Omental fat pad (tissue), 4 donors: ENCODE data around the gene ASH1L. TPM values are rescaled to one million over a fixed set of nuclear protein-coding genes. Genes with fewer than 3 reads are reported as not detected.
"Not testable (repeated sequence)": the region's sequence is repeated elsewhere in the genome, so short reads cannot be mapped to it uniquely, and the experiment has no call there.

Experiments
- ATAC-seq: fragments of 150-250 bp; one replicate; pipeline ENCODE4 v1.9.1; 2016; ENCODE audit warnings: mild to moderate bottlenecking, moderate library complexity; ENCODE audit not compliant: low FRiP score
- DNase-seq: peaks from one replicate; pipeline ENCODE4 v3.0.0-alpha.2; 2019; ENCODE audit warnings: low spot score
- total RNA-seq, 4 donors: library from RNA; depleted of rRNA; stranded (reverse); fragments of >200 nt; gene quantifications; one replicate each; pipeline ENCODE4 v1.1.0, GENCODE V29; 2016
- TF ChIP-seq, protein P1 (sequence below), 3 donors: fragments of 450-650 bp; IDR thresholded peaks; one replicate each; pipeline ENCODE4 v1.5.1; 2016 to 2017; ENCODE audit warnings: antibody characterized with exemption in 3 of 3, mild to moderate bottlenecking in 3 of 3, moderate library complexity in 2 of 3

The ASH1L gene
- total RNA-seq, 4 donors from 2014 or later, result 60.8 to 72.2 (median 65.6) TPM

DNA sequence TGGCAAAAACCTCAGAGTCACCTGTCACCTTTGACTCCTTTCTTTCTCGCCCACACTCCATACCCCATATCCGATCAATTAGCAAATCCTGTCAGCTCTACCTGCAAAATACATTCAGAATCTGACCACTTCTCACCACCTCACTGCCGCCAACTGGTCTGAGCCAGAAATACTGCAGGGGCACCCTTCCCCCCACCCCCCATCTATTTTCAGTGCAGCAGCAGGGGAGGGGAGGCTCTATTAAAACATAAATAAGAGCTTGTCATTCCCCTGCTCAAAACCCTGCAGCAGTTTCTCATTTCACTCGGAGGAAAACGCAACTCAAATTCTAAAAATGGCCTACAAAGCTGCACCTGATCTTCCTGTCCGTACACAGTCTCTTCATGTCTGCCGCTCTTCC lies 265.2 kb downstream of the ASH1L start:
- TF ChIP-seq, protein P1, sequence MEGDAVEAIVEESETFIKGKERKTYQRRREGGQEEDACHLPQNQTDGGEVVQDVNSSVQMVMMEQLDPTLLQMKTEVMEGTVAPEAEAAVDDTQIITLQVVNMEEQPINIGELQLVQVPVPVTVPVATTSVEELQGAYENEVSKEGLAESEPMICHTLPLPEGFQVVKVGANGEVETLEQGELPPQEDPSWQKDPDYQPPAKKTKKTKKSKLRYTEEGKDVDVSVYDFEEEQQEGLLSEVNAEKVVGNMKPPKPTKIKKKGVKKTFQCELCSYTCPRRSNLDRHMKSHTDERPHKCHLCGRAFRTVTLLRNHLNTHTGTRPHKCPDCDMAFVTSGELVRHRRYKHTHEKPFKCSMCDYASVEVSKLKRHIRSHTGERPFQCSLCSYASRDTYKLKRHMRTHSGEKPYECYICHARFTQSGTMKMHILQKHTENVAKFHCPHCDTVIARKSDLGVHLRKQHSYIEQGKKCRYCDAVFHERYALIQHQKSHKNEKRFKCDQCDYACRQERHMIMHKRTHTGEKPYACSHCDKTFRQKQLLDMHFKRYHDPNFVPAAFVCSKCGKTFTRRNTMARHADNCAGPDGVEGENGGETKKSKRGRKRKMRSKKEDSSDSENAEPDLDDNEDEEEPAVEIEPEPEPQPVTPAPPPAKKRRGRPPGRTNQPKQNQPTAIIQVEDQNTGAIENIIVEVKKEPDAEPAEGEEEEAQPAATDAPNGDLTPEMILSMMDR (IDR thresholded peaks at IDR 0.05), result no peak
- DNase-seq (no peak), ATAC-seq (no peak)

DNA sequence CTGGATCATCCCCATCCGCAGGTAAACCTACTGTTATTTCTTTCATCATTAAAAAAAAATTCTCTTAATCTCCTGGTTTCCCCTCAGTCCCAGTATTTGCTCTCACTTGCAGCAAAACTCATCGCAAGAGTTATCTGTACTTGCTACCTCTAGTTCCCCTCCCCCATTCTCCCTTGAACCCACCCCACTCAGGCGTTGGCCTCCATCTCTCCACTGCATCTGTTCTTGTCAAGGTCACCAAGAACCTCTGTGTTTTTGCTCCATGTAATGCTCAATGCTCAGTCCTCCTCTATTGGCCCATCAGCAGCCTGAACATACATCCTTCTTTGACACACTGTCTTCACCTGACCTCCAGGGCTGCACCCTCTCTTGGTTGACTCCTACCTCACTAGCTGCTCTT lies 265.9 kb downstream of the ASH1L start:
- DNase-seq (no peak), ATAC-seq (no peak)
- TF ChIP-seq, protein P1 (IDR thresholded peaks at IDR 0.05), result no peak

GRCh38 chr1:155295942-155296267 lies 266.7 kb downstream of the ASH1L start:
- TF ChIP-seq, protein P1 (IDR thresholded peaks at IDR 0.05), result no peak
- DNase-seq (no peak), ATAC-seq (no peak)

GRCh38 chr1:155295183-155295941 lies 267.2 kb downstream of the ASH1L start:
- TF ChIP-seq, protein P1 (IDR thresholded peaks at IDR 0.05), result no peak
- ATAC-seq (peak; percentile 38), DNase-seq (no peak)

DNA sequence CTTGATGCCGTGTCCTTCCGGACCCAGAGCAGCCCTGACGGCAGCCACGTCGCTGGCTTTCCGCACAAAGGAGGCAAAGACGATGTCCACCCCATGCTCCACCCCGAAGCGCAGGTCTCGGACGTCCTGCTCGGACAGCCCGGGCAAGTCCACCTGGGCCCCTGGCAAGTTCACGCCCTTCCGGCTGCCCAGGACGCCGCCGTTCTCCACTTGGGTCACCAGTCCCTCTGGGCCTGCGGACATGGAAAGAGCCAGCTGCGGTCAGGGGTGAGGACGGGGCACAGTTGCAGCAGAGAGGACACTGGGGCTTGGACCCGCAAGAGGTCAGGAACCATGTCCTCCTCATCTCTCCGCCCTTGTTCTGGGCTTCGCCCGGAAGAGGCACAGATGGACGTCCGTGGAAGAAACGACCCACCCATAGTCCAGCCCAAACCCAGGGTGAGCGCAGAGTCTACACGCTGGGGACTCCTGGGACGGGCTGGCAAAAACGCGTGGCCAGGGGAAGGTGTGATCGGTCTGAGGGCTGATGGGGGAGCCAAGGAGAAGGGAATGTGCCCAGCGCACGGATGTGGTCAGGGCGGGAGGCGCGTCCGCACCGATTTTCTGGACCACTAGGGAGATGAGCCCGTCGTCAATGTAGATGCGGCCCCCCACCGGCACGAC lies 268.0 kb downstream of the ASH1L start:
- DNase-seq, result no peak
- ATAC-seq, result peak; percentile 28
- TF ChIP-seq, protein P1 (IDR thresholded peaks at IDR 0.05), result no peak

- TF ChIP-seq, protein P1 (IDR thresholded peaks at IDR 0.05), result no peak
- ATAC-seq (no peak), DNase-seq (no peak)
These were observed 269.4 kb downstream of the ASH1L start for GRCh38 chr1:155293086-155293749.

DNA sequence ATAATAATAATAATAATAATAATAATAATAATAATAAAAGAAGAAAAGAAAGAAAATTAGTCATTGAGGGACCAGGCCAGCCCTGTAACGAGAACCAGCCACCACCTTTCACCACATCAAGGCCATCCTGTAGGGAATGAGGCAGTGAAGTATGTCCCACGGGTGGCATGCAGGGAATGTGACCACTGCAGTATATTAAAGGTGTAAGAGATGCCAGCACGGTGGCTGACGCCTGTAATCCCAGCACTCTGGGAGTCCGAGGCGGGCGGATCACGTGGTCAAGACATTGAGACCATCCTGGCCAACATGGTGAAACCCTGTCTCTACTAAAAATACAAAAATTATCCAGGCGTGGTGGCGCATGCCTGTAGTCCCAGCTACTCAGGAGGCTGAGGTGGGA lies 271.6 kb downstream of the ASH1L start:
- DNase-seq, ATAC-seq: not testable (repeated sequence)
